ENCODE results near the gene TMOD4.
"Not testable (repeated sequence)": the region's sequence is repeated elsewhere in the genome, so short reads cannot be mapped to it uniquely, and the experiment has no call there.

The TMOD4 gene

DNA sequence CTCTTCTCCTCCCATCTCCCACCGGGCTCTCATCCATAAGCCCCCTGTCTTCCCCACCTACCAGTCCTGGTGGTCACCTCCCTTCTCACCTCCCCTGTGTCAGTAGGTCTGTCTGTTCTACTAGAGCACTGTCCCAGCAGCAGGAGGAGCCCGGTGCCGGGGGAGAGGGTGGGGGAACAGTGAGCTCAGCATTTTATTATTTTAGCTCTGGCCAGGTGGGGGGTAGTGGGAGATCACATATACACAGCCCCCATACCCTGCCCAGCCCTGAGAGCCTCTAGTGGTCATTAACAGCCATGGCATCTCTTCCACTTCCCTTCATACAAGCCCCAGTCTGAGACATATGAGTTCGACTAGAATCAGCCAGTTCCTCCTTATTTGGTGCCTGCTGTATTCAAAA, at the start of gene TMOD4:
Gene TMOD4 (minus strand): TSS at position 119 of the 400 bp plus-strand sequence. CDS start 1,106 bp downstream, outside the sequence.
- no peak for DNase-seq (ENCODE audit: low read depth in 3 of 3)

- DNase-seq (ENCODE audit: low read depth in 3 of 3) = no peak
Measured at GRCh38 chr1:151222130-151222529, 46.3 kb upstream of the TMOD4 start.

GRCh38 chr1:151221616-151222015, 45.8 kb upstream of the TMOD4 start:
- DNase-seq (ENCODE audit: low read depth in 3 of 3) = no peak

DNA sequence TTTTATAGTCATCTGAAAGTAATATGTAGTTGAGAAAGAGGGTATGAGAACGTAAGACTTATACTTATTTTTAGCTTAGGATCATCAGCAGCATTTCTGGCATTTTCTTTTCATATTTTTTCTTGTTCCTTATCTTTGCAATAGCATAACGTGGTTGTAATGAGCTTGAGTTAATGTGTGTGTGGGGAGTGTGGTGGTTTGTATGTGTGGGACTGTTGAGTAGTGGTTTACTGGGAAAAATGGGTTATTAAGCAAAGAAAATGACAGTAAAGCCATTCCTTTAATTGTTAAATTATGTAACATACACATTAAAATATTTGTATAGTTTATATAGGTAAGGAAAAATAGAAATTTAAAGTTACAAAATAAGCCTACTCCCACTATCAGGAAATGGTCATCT, 37.8 kb upstream of the TMOD4 start:
- no peak for DNase-seq (ENCODE audit: low read depth in 3 of 3)

GRCh38 chr1:151211972-151212705, 36.4 kb upstream of the TMOD4 start:
- DNase-seq (ENCODE audit: low read depth in 3 of 3) = no peak

- DNase-seq (ENCODE audit: low read depth in 3 of 3) = no peak
Measured at GRCh38 chr1:151210830-151211229, 35.0 kb upstream of the TMOD4 start.

DNA sequence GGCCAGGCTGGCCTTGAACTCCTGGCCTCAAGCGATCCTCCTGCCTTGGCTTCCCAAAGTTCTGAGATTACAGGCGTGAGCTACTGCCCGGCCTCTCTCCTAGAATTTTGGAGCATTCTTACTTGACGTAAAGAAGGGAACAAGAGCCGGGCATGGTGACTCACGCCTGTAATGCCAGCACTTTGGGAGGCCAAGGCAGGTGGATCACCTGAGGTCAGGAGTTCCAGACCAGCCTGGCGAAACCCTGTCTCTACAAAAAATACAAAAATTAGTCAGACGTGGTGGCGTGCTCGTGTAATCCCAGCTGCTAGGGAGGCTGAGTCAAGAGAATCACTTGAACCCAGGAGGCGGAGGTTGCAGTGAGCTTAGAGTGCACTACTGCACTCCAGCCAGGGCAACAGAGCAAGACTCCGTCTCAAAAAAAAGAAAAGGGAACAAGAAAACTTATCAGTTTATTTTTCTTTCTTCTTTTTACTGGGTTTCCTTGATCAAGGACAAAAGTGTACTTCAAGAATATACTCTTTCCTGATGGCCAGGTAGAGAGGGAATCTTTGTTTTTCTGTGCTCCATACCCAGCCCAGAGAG, 29.7 kb upstream of the TMOD4 start:
- not testable (repeated sequence) for DNase-seq (ENCODE audit: low read depth in 3 of 3)

GRCh38 chr1:151199873-151200581, 24.2 kb upstream of the TMOD4 start:
- DNase-seq (ENCODE audit: low read depth in 3 of 3) = no peak

DNA sequence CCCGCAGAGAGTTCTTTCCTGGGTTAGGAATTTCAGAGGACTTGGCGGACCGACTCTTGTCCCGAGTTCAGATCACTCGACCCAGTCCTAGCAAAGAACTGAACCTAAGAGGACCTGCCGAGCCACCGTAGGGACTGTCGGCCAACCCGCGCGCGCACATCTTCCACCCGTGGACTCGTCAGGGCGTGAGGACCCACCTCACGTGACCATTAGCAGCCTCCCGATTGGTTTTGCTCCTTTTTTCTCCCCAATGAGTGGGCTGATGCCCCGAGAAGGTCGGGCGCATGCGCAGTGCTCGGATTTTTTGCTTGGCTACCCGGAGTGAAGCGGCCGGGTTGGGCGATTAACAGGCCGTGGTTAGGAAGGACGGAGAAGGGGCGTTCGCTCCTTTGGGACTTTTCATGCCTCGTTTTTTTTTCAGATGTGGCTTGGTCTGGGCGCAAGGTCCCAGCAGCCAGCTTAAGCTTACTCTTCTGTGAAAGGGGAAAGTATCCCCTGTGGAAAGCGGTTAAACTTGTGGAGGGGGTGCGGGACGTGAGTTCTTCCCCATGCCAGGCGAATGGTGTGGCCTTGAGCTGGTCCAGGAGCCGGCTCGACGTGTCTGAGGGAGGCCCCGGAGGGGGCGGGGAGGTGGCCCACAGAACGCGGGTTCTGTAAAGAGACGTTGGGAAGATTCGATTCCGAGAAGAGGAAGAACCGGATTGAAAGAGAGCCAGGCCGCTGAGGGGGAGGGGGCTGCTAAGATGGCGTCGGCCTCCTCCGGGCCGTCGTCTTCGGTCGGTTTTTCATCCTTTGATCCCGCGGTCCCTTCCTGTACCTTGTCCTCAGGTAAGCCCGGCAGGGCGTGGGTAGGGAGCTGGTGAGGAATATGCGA, 22.7 kb upstream of the TMOD4 start, which contains the start of gene PIP5K1A:
Gene PIP5K1A (plus strand): TSS at position 299 of the 874 bp plus-strand sequence. CDS start 445 bp downstream, at position 744.
- peak; percentile 94 to 99 (median 99) for DNase-seq (ENCODE audit: low read depth in 3 of 3)

DNA sequence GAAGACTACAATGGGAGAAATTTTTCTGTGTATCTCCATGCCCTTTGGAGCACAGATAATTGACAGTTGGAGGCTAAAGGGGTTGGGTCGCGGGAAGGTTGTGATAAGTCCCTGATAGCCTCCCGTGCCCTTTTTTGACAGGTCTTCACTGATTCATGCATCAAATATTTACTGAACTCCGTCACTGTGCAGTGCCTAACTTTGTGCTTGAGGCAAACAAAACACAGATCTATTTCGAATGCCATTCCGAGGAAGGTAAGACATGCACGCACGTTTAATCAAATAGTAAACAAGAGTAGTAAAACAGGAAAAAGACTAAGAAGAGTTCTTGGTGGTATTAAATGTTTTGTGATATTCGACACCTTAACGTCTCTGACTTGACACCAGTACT, 22.1 kb upstream of the TMOD4 start:
- no peak for DNase-seq (ENCODE audit: low read depth in 3 of 3)

- peak in 1 of 3 experiments; percentile 27 for DNase-seq (ENCODE audit: low read depth in 3 of 3)
Measured at GRCh38 chr1:151196292-151196800, 20.6 kb upstream of the TMOD4 start.

GRCh38 chr1:151194894-151195594, 19.3 kb upstream of the TMOD4 start:
- not testable (repeated sequence) for DNase-seq (ENCODE audit: low read depth in 3 of 3)

GRCh38 chr1:151193856-151194255, 18.1 kb upstream of the TMOD4 start:
- DNase-seq (ENCODE audit: low read depth in 3 of 3) = no peak

DNA sequence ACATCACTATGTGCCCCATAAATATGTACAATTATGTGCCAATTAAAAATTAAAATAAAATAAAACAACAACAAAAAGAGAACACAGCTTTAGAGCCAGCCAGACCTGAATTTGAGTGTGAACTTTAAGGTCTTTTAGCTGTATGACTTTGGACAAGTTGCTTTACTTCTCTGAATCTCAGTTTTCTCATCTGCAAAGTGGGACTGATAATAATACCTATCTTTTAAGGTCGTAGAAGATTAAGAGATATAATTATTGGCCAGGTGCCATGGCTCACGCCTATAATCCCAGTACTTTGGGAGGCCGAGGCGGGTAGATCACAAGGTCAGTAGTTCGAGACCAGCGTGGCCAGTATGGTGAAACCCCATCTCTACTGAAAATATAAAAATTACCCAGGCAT, 17.5 kb upstream of the TMOD4 start:
- no peak for DNase-seq (ENCODE audit: low read depth in 3 of 3)

DNA sequence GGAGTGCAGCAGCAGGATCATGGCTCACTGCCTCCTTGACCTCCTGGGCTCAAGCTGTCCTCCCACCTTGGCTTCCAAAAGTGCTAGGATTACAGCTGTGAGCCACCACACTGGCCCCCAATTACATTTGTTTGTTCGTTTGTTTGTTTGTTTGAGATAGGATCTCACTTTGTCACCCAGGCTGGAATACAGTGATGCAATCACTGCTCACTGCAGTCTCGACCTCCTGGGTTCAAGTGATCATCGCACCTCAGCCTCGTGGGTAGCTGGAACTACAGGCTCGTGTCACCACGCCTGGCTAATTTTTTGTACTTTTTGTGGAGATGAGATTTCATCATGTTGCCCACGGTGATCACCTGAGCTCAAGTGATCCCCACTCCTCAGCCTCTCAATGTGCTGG, 16.3 kb upstream of the TMOD4 start:
- DNase-seq (ENCODE audit: low read depth in 3 of 3) = no peak

DNA sequence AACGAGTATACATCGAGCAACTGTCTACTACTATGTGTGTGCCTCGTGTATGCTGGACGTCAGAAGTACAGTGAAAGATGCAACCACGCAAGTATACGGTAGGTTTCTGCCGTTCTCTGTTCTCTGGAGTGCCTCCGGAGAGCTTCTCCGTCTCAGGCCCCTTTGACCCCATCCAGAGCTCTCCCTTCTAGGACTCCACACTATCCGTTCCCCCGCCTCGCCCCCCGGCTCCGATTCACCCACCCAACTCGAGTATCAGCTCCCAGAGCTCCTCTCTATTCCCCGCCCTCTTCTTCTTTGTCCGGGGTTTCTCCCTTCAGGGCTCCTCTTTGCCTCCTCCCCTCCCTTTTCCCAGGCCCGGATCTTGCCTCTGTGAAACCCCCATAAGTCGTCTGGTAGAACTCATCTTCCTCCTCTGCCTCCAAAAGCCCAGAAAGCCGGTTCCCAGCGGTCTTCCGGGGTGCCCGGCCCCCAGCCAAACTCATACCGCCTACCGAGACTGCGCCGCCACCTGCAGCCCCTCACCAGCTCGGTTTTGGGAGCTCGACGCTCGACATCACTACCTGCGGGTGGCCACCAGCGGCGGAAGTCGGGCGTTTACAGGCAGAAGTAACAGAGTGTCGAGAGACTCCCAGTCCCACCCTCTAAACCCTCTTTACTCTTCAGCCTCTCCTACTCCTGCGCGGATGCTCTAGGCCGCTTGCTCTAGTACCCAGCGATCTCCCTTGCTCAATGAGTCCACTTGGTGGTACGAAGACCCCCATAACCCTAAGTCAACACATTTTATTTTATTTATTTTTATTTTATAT, 14.1 kb upstream of the TMOD4 start, which contains the start of gene VPS72:
Gene VPS72 (minus strand): TSS at position 561 of the 809 bp plus-strand sequence. CDS start 76 bp downstream, at position 485.
- DNase-seq (ENCODE audit: low read depth in 3 of 3) = peak; percentile 59 to 76 (median 75)

DNA sequence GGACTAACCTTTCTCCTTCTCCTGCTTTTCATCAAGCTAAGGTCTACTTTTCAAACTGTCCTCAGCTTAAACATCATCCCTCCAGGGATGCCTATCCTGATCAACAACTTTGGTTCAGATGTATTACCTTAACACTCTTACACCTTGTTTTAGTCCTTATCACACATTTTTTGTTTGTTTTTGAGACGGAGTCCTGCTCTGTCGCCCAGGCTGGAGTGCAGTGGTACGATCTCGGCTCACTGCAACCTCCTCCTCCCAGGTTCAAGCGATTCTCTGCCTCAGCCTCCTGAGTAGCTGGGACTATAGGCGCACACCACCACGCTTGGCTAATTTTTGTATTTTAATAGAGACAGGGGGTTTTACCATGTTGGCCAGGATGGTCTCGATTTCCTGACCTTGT, 12.9 kb upstream of the TMOD4 start:
- not testable (repeated sequence) for DNase-seq (ENCODE audit: low read depth in 3 of 3)

- no peak for DNase-seq (ENCODE audit: low read depth in 3 of 3)
Measured at GRCh38 chr1:151187205-151187604, 11.4 kb upstream of the TMOD4 start.

- no peak for DNase-seq (ENCODE audit: low read depth in 3 of 3)
Measured at GRCh38 chr1:151184211-151184610, 8.4 kb upstream of the TMOD4 start.

- no peak for DNase-seq (ENCODE audit: low read depth in 3 of 3)
Measured at GRCh38 chr1:151176514-151177045, 799 bp upstream of the TMOD4 start.
